ENCODE measurements around the gene RTN3. TPM values are rescaled to one million over a fixed set of nuclear protein-coding genes. Genes with fewer than 3 reads are reported as not detected.
"Not testable (repeated sequence)": the region's sequence is repeated elsewhere in the genome, so short reads cannot be mapped to it uniquely, and the experiment has no call there.

Gene RTN3
- total and polyA plus RNA-seq, 3 donors from 2014 or later: 75.6 to 103 (median 81.6) TPM

DNA sequence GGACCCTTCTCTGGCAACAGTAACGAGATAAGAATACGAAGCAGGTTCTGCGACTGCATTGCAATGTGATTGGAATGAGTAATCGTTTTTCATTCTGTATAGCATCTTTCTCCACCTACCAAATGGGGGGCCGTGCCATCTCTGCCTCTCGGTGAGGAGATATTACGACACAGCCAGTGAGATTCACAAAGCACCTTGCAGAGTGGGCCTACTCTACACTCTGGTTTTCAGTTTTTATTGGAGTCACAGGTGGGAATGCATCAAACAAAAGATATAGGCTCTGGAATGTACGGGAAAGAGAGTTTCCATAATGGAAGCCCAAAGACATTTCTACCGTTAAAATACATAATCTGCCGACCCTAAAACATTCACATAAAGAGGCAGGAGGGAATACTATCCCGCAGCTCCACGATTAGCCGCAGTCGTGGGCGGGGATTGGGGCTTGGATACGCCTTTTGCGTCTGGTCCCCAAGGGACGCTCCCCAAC lies 423 bp upstream of the RTN3 start:
- peak; percentile 21 for DNase-seq
- Histone ChIP-seq H3K27ac (peak overlapping the region; percentile 91 to 99), H3K9me3 (no peaks in the 10 kb centered on the region), H3K4me1 (peaks cover 5% of the 10 kb centered on the region), H3K4me3 (peak overlapping the region; percentile 94 to 95), H3K36me3 (ENCODE audit: low read depth, missing control alignments) (no peaks in the 10 kb centered on the region), H3K27me3 (no peaks in the 10 kb centered on the region)
- intact Hi-C loops (cut with DNase I; ENCODE audit: low total_unique reads): no loop called here
- TF ChIP-seq POLR2A (IDR thresholded peaks at IDR 0.05) (no peak), CTCF (IDR thresholded peaks at IDR 0.05) (no peak)
- WGBS, 2 donors: 2 to 3% methylated on average over 17 to 18 of the region's 18 CpGs

- DNase-seq: peak; percentile 62
- 1 to 2% methylated on average over 19 of the region's 19 CpGs for WGBS, 2 donors
- Histone ChIP-seq H3K4me3 (peak overlapping the region; percentile 94 to 95), H3K27me3 (no peaks in the 10 kb centered on the region), H3K36me3 (ENCODE audit: low read depth, missing control alignments) (no peaks in the 10 kb centered on the region), H3K9me3 (no peaks in the 10 kb centered on the region), H3K27ac (peak overlapping the region; percentile 91 to 99), H3K4me1 (peaks cover 5% of the 10 kb centered on the region)
- intact Hi-C loops (cut with DNase I; ENCODE audit: low total_unique reads): no loop called here
- peak in 2 of 3 experiments; percentile 7 to 19 for TF ChIP-seq CTCF (IDR thresholded peaks at IDR 0.05)
- TF ChIP-seq POLR2A (IDR thresholded peaks at IDR 0.05): no peak
Observed at GRCh38 chr11:63682066-63683021, 1.0 kb downstream of the RTN3 start.

GRCh38 chr11:63683133-63683991 lies 2.1 kb downstream of the RTN3 start:
- intact Hi-C loops (cut with DNase I; ENCODE audit: low total_unique reads): no loop called here

DNA sequence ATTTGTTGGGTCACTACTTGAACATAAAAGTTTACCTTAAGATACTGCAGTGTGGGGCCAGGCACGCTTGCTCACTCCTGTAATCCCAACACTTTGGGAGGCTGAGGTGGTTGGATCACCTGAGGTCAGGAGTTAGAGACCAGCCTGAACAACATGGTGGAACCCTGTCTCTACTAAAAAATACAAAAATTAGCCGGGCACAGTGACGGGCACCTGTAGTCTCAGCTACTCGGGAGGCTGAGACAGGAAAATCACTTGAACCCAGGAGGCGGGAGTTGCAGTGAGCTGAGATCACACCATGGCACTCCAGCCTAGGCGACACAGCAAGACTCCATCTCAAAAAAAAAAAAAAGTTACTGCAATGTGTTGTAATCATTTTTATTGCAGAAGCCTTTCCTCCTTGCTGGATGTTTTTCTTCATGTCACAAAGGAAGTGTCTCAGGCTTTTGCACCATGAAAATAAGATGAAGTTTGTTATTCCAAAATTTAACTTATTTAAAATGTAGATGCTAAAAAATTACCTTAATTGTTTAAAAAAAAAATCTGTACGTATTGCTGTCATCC lies 3.9 kb downstream of the RTN3 start:
- H3K4me1 ChIP-seq; DNase-seq; intact Hi-C loops (cut with DNase I; ENCODE audit: low total_unique reads); H3K4me3 ChIP-seq; H3K9me3 ChIP-seq; H3K27ac ChIP-seq; H3K27me3 ChIP-seq; H3K36me3 ChIP-seq (ENCODE audit: low read depth, missing control alignments): not testable (repeated sequence)
- 90% methylated on average over 7 of the region's 7 CpGs for WGBS, 2 donors

More at GRCh38 chr11:63683133-63683991, 2.1 kb downstream of the RTN3 start:
- Histone ChIP-seq H3K9me3 (no peaks in the 10 kb centered on the region), H3K4me3 (no peak overlapping the region), H3K4me1 (peaks cover 5% of the 10 kb centered on the region), H3K36me3 (ENCODE audit: low read depth, missing control alignments) (no peaks in the 10 kb centered on the region), H3K27ac (peak overlapping the region in 1 of 2 donors; percentile 99), H3K27me3 (no peaks in the 10 kb centered on the region)
- WGBS, 2 donors: 72 to 73% methylated on average over 8 of the region's 8 CpGs
- DNase-seq: no peak
- TF ChIP-seq POLR2A (IDR thresholded peaks at IDR 0.05) (no peak), CTCF (IDR thresholded peaks at IDR 0.05) (no peak)
